IMR-90 (cell line): ENCODE data around the gene CYP19A1. TPM values are rescaled to one million over a fixed set of nuclear protein-coding genes. Genes with fewer than 3 reads are reported as not detected.

Source experiments
- ATAC-seq: fragments of 200-7000 bp; cut with Tn5 transposase; 2 replicates; pipeline ENCODE4 v1.9.1; 2020; ENCODE audit warnings: low read depth, mild to moderate bottlenecking, moderate library complexity
- BruUV-seq: library from RNA; stranded (reverse); fragments of 400-500 nt; replicated peaks from 2 replicates; lab custom pipeline; 2021; lab: Mats Ljungman, UMichigan
- CTCF ChIA-PET: fragments of 300-600 bp; formaldehyde crosslinking; extraction: SDS; loops from one replicate; lab custom pipeline; 2021; ENCODE audit warnings: antibody characterized with exemption; lab: Yijun Ruan, JAX
- POLR2A ChIA-PET: fragments of 300-600 bp; sonication (Branson Sonifier 250); formaldehyde crosslinking; loops from one replicate; lab custom pipeline; 2022; ENCODE audit warnings: antibody characterized with exemption; ENCODE audit not compliant: unreplicated experiment; lab: Charles Lee
- DNase-seq: peaks from one replicate; pipeline ENCODE4 v3.0.0; 2013
- H2AFZ ChIP-seq: replicated peaks from 2 replicates; pipeline ENCODE3; 2013; ENCODE audit warnings: low read length, mild to moderate bottlenecking; ENCODE audit not compliant: poor library complexity
- H2AK5ac ChIP-seq: 2 replicates; pipeline ENCODE4 v1.6.1; 2013; ENCODE audit warnings: low read depth, low read length, inconsistent platforms
- H2AK9ac ChIP-seq: replicated peaks from 2 replicates; pipeline ENCODE3; 2013; ENCODE audit warnings: mild to moderate bottlenecking, low read depth, low read length, moderate library complexity; ENCODE audit not compliant: poor library complexity
- H2BK120ac ChIP-seq: 2 replicates; pipeline ENCODE4 v1.6.1; 2013; ENCODE audit warnings: low read depth, low read length, inconsistent platforms
- H2BK15ac ChIP-seq: 3 replicates; pipeline ENCODE4 v1.6.1; 2013; ENCODE audit warnings: low read depth, low read length, inconsistent platforms
- H2BK20ac ChIP-seq: 2 replicates; pipeline ENCODE4 v1.6.1; 2013; ENCODE audit warnings: low read depth, mild to moderate bottlenecking, inconsistent platforms, low read length, moderate library complexity
- H2BK5ac ChIP-seq: 2 replicates; pipeline ENCODE4 v1.6.1; 2013; ENCODE audit warnings: mild to moderate bottlenecking, low read depth, low read length, inconsistent platforms; ENCODE audit not compliant: poor library complexity, severe bottlenecking
- H3K14ac ChIP-seq: replicated peaks from 2 replicates; pipeline ENCODE4 v1.6.1; 2013; ENCODE audit warnings: low read depth, low read length, inconsistent platforms
- H3K18ac ChIP-seq: 2 replicates; pipeline ENCODE4 v1.6.1; 2013; ENCODE audit warnings: low read depth, low read length, control low read depth
- H3K23ac ChIP-seq: 2 replicates; pipeline ENCODE4 v1.6.1; 2013; ENCODE audit warnings: low read depth, low read length, inconsistent platforms
- H3K27ac ChIP-seq: 2 replicates; pipeline ENCODE4 v1.5.1; 2013; ENCODE audit warnings: mild to moderate bottlenecking, control low read depth, low read length; ENCODE audit not compliant: insufficient read depth
- H3K27me3 ChIP-seq: 2 replicates; pipeline ENCODE4 v1.6.1; 2013; ENCODE audit warnings: low read length; ENCODE audit not compliant: control insufficient read depth, insufficient read depth
- H3K36me3 ChIP-seq: 2 replicates; pipeline ENCODE4 v1.6.1; 2013; ENCODE audit warnings: low read length, mixed read lengths; ENCODE audit not compliant: control insufficient read depth, insufficient read depth
- H3K4ac ChIP-seq: 2 replicates; pipeline ENCODE4 v1.6.1; 2013; ENCODE audit warnings: low read depth, low read length, inconsistent platforms
- H3K4me1 ChIP-seq: 2 replicates; pipeline ENCODE4 v1.6.1; 2013; ENCODE audit warnings: low read length, mixed read lengths; ENCODE audit not compliant: control insufficient read depth, insufficient read depth
- H3K4me2 ChIP-seq: 2 replicates; pipeline ENCODE4 v1.6.1; 2013; ENCODE audit warnings: low read depth, mild to moderate bottlenecking, control low read depth, low read length, moderate library complexity
- H3K4me3 ChIP-seq: 2 replicates; pipeline ENCODE4 v1.5.1; 2013; ENCODE audit warnings: low read depth, mild to moderate bottlenecking, control low read depth, low read length, moderate library complexity; ENCODE audit not compliant: insufficient read depth
- H3K56ac ChIP-seq: 2 replicates; pipeline ENCODE4 v1.6.1; 2013; ENCODE audit warnings: low read length, inconsistent platforms; ENCODE audit not compliant: insufficient read depth; ENCODE audit errors: extremely low read depth
- H3K79me1 ChIP-seq, 2 experiments: 2 replicates each; pipeline ENCODE4 v1.6.1; 2013; ENCODE audit warnings: low read length in 2 of 2, inconsistent platforms in 1 of 2, low read depth in 1 of 2
- H3K9ac ChIP-seq: 2 replicates; pipeline ENCODE4 v1.6.1; 2013; ENCODE audit warnings: low read depth, low read length, control low read depth
- H3K9me1 ChIP-seq: 2 replicates; pipeline ENCODE4 v1.6.1; 2013; ENCODE audit warnings: low read length, inconsistent platforms; ENCODE audit not compliant: insufficient read depth
- H3K9me3 ChIP-seq: 2 replicates; pipeline ENCODE4 v1.6.1; 2013; ENCODE audit warnings: low read length; ENCODE audit not compliant: control insufficient read depth, insufficient read depth
- H4K20me1 ChIP-seq: 2 replicates; pipeline ENCODE4 v1.6.1; 2013; ENCODE audit warnings: low read length, inconsistent platforms; ENCODE audit not compliant: insufficient read depth
- H4K5ac ChIP-seq: 2 replicates; pipeline ENCODE4 v1.6.1; 2013; ENCODE audit warnings: mild to moderate bottlenecking, low read depth, low read length, control low read depth
- H4K8ac ChIP-seq, 2 experiments: 2 replicates each; pipeline ENCODE4 v1.6.1; 2013; ENCODE audit warnings: low read depth in 2 of 2, low read length in 2 of 2, control low read depth in 1 of 2, inconsistent platforms in 1 of 2
- H4K91ac ChIP-seq: 2 replicates; pipeline ENCODE4 v1.6.1; 2013; ENCODE audit warnings: low read depth, low read length, inconsistent platforms; ENCODE audit not compliant: insufficient read depth
- BHLHE40 ChIP-seq: fragments of 150-350 bp; IDR thresholded peaks from 2 replicates; pipeline ENCODE4 v1.6.1; 2016; ENCODE audit warnings: mild to moderate bottlenecking, low read depth, low read length
- CEBPB ChIP-seq: IDR thresholded peaks from 2 replicates; pipeline ENCODE4 v1.6.1; 2012; ENCODE audit warnings: low read depth, low read length, improper control_type of control experiment
- CHD1 ChIP-seq: IDR thresholded peaks from 2 replicates; pipeline ENCODE4 v1.6.1; 2012; ENCODE audit warnings: low read depth, low read length, improper control_type of control experiment
- MAFK ChIP-seq: IDR thresholded peaks from 2 replicates; pipeline ENCODE4 v1.6.1; 2012; ENCODE audit warnings: low read depth, low read length, improper control_type of control experiment
- NFE2L2 ChIP-seq: fragments of 150-350 bp; IDR thresholded peaks from 2 replicates; pipeline ENCODE4 v1.6.1; 2016; ENCODE audit warnings: low read depth, mild to moderate bottlenecking, low read length
- RFX5 ChIP-seq: IDR thresholded peaks from 2 replicates; pipeline ENCODE4 v1.8.0; 2012; ENCODE audit warnings: low read depth, mild to moderate bottlenecking, low read length, moderate library complexity
- WGBS, 2 experiments: methylation state at CpG; one replicate each; pipeline versions ENCODE4 v1.1.5 to v1.1.7; 2013; ENCODE audit warnings: missing lambda C conversion rate in 2 of 2; ENCODE audit not compliant: insufficient read length in 1 of 2; ENCODE audit errors: extremely low coverage in 2 of 2; 5-methylcytosine and 5-hydroxymethylcytosine counted together
- dilution Hi-C: fragments of 300-500 bp; cut with HindIII; formaldehyde crosslinking; loops from one replicate; pipeline ENCODE4 v1.14.3; 2018; ENCODE audit warnings: low sequenced_read_pairs; ENCODE audit not compliant: unreplicated experiment
- in situ Hi-C: fragments of 300-500 bp; cut with MboI; formaldehyde crosslinking; loops from 3 replicates; pipeline ENCODE4 v1.14.3; 2019; ENCODE audit warnings: low sequenced_read_pairs, inconsistent platforms, mixed read lengths
- intact Hi-C: fragments of 100-400 bp; cut with micrococcal nuclease; formaldehyde crosslinking; loops from 2 replicates; pipeline ENCODE4 v1.10.0; 2022
- polyA plus RNA-seq, 3 experiments: library from polyadenylated mRNA; depleted of rRNA; stranded (reverse); fragments of >200 nt; gene quantifications; 2 replicates each; pipeline ENCODE4 v1.2.3, GENCODE V29; 2012; ENCODE audit warnings: low replicate concordance in 1 of 3
- total RNA-seq: library from RNA; depleted of rRNA; stranded (reverse); fragments of >200 nt; gene quantifications from 2 replicates; pipeline ENCODE4 v1.2.3, GENCODE V29; 2012

The CYP19A1 gene
- total and polyA plus RNA-seq, 2 of the 4 experiments (the other 2 are of a cell fraction), result not detected

- H2AK5ac ChIP-seq, result no peak overlapping the region
- POLR2A ChIA-PET, result no interaction called here
- no peak overlapping the region for H3K9ac ChIP-seq
- DNase-seq (no peak), ATAC-seq (no peak)
- no peak overlapping the region for H2BK20ac ChIP-seq
- no peak overlapping the region for H3K18ac ChIP-seq
- in situ Hi-C loops (no loop called here), dilution Hi-C loops (no loop called here), intact Hi-C loops (loop anchor here (10.0 kb wide), 1 partner anchor 516 kb away; no protein-coding TSS in a partner anchor)
- no peaks in the 10 kb centered on the region for H3K79me1 ChIP-seq
- H2AK9ac ChIP-seq, result no peak overlapping the region
- BruUV-seq, result no TSS peak
- H3K9me3 ChIP-seq, result no peaks in the 10 kb centered on the region
- no peak overlapping the region for H2AFZ ChIP-seq
- 0 out of 2 replicates have a peak, but pooled peaks cover 3% of the 10 kb centered on the region for H3K9me1 ChIP-seq
- H3K36me3 ChIP-seq, result no peaks in the 10 kb centered on the region
- H3K27me3 ChIP-seq, result peaks cover 35% of the 10 kb centered on the region
- H3K4me2 ChIP-seq, result no peak overlapping the region
- H3K27ac ChIP-seq, result no peak overlapping the region
- TF ChIP-seq MAFK, result no peak
- TF ChIP-seq NFE2L2, result no peak
- TF ChIP-seq BHLHE40, result no peak
- no peak for TF ChIP-seq RFX5
- TF ChIP-seq CHD1, result no peak
- TF ChIP-seq CEBPB, result no peak
- H4K91ac ChIP-seq, result no peak overlapping the region
- no peak overlapping the region for H4K5ac ChIP-seq
- no peak overlapping the region for H2BK120ac ChIP-seq
- H2BK5ac ChIP-seq, result no peak overlapping the region
- H4K20me1 ChIP-seq, result no peaks in the 10 kb centered on the region
- no peak overlapping the region for H2BK15ac ChIP-seq
- CTCF ChIA-PET, result interaction anchor here (1.6 kb wide), 1 partner anchor 28 kb away, joined by 3 read pairs; no protein-coding TSS in a partner anchor
- no peaks in the 10 kb centered on the region for H3K4me1 ChIP-seq
- H3K4me3 ChIP-seq, result no peak overlapping the region
- WGBS, 2 experiments, result 100% methylated on average over 2 of the region's 8 CpGs; no CpG with 5 or more reads in 1 of the 2 experiments
- no peak overlapping the region for H3K4ac ChIP-seq
- no peak overlapping the region for H3K56ac ChIP-seq
- no peak overlapping the region for H4K8ac ChIP-seq
- no peak overlapping the region for H3K23ac ChIP-seq
- H3K14ac ChIP-seq, result no peak overlapping the region
Measured at GRCh38 chr15:51190424-51191068, 147.8 kb downstream of the CYP19A1 start.
